Measurements from ENCODE around the gene NUP93.

Gene NUP93

GRCh38 chr16:56780646-56781045, 50.7 kb downstream of the NUP93 start:
- in situ Hi-C loops (cut with HindIII; ENCODE audit: low pct_ligation_motif_present, low sequenced_read_pairs): no loop called here
- no peak overlapping the region for H3K27ac ChIP-seq

GRCh38 chr16:56781528-56781961, 51.6 kb downstream of the NUP93 start:
- in situ Hi-C loops (cut with HindIII; ENCODE audit: low pct_ligation_motif_present, low sequenced_read_pairs): no loop called here
- Histone ChIP-seq H3K27me3 (replicated peaks) (no peaks in the 10 kb centered on the region), H3K27ac (no peak overlapping the region), H3K36me3 (replicated peaks) (no peaks in the 10 kb centered on the region), H3K4me3 (ENCODE audit: low read depth, low read length) (no peak overlapping the region)
- TF ChIP-seq CTCF (IDR thresholded peaks at IDR 0.05; ENCODE audit: low read depth, low read length, missing control alignments): no peak
- DNase-seq: no peak

More at GRCh38 chr16:56780646-56781045, 50.7 kb downstream of the NUP93 start:
- TF ChIP-seq CTCF (IDR thresholded peaks at IDR 0.05; ENCODE audit: low read depth, low read length, missing control alignments): no peak
- H3K27me3 ChIP-seq (replicated peaks): no peaks in the 10 kb centered on the region
- H3K4me3 ChIP-seq (ENCODE audit: low read depth, low read length): no peak overlapping the region
- no peaks in the 10 kb centered on the region for H3K36me3 ChIP-seq (replicated peaks)
- DNase-seq: no peak

GRCh38 chr16:56783344-56783743, 53.4 kb downstream of the NUP93 start:
- in situ Hi-C loops (cut with HindIII; ENCODE audit: low pct_ligation_motif_present, low sequenced_read_pairs): no loop called here

GRCh38 chr16:56785317-56785716, 55.4 kb downstream of the NUP93 start:
- no peak overlapping the region for H3K27ac ChIP-seq
- H3K36me3 ChIP-seq (replicated peaks): no peaks in the 10 kb centered on the region
- no peak for TF ChIP-seq CTCF (IDR thresholded peaks at IDR 0.05; ENCODE audit: low read depth, low read length, missing control alignments)
- no peak overlapping the region for H3K4me3 ChIP-seq (ENCODE audit: low read depth, low read length)
- no peak for DNase-seq
- in situ Hi-C loops (cut with HindIII; ENCODE audit: low pct_ligation_motif_present, low sequenced_read_pairs): no loop called here
- no peaks in the 10 kb centered on the region for H3K27me3 ChIP-seq (replicated peaks)

More at GRCh38 chr16:56783344-56783743, 53.4 kb downstream of the NUP93 start:
- Histone ChIP-seq H3K27me3 (replicated peaks) (no peaks in the 10 kb centered on the region), H3K27ac (no peak overlapping the region), H3K4me3 (ENCODE audit: low read depth, low read length) (no peak overlapping the region), H3K36me3 (replicated peaks) (no peaks in the 10 kb centered on the region)
- DNase-seq: no peak
- TF ChIP-seq CTCF (IDR thresholded peaks at IDR 0.05; ENCODE audit: low read depth, low read length, missing control alignments): no peak

GRCh38 chr16:56787167-56787566, 57.2 kb downstream of the NUP93 start:
- no peak overlapping the region for H3K4me3 ChIP-seq (ENCODE audit: low read depth, low read length)
- no peaks in the 10 kb centered on the region for H3K36me3 ChIP-seq (replicated peaks)
- no peak overlapping the region for H3K27ac ChIP-seq
- DNase-seq: no peak
- TF ChIP-seq CTCF (IDR thresholded peaks at IDR 0.05; ENCODE audit: low read depth, low read length, missing control alignments): no peak
- no peaks in the 10 kb centered on the region for H3K27me3 ChIP-seq (replicated peaks)
- in situ Hi-C loops (cut with HindIII; ENCODE audit: low pct_ligation_motif_present, low sequenced_read_pairs): no loop called here

- no peak overlapping the region for H3K4me3 ChIP-seq (ENCODE audit: low read depth, low read length)
- in situ Hi-C loops (cut with HindIII; ENCODE audit: low pct_ligation_motif_present, low sequenced_read_pairs): no loop called here
- no peak for TF ChIP-seq CTCF (IDR thresholded peaks at IDR 0.05; ENCODE audit: low read depth, low read length, missing control alignments)
- H3K27me3 ChIP-seq (replicated peaks): no peaks in the 10 kb centered on the region
- DNase-seq: no peak
- H3K36me3 ChIP-seq (replicated peaks): no peaks in the 10 kb centered on the region
- no peak overlapping the region for H3K27ac ChIP-seq
These were observed 58.5 kb downstream of the NUP93 start for GRCh38 chr16:56788435-56788834.

Measured in brain microvascular endothelial cell (primary cell).